Ishikawa (cell line): ENCODE results near the gene FHOD1.

Experiments used
- CEBPB ChIP-seq: IDR thresholded peaks from 2 replicates; pipeline ENCODE4 v1.6.1; 2012
- FOXM1 ChIP-seq: IDR thresholded peaks from 2 replicates; pipeline ENCODE4 v1.6.1; 2012; ENCODE audit warnings: low read depth, borderline replicate concordance
- RAD21 ChIP-seq: IDR thresholded peaks from 2 replicates; pipeline ENCODE4 v1.6.1; 2012; ENCODE audit warnings: low read depth
- TAF1 ChIP-seq: IDR thresholded peaks from 2 replicates; pipeline ENCODE4 v1.6.1; 2012; ENCODE audit warnings: low read depth, mild to moderate bottlenecking
- YY1 ChIP-seq: IDR thresholded peaks from 2 replicates; pipeline ENCODE4 v1.6.1; 2012; ENCODE audit warnings: low read depth
- TF ChIP-seq, protein P1 (sequence below): IDR thresholded peaks from 2 replicates; pipeline ENCODE4 v1.6.1; 2012; ENCODE audit warnings: low read depth, mild to moderate bottlenecking

DNA sequence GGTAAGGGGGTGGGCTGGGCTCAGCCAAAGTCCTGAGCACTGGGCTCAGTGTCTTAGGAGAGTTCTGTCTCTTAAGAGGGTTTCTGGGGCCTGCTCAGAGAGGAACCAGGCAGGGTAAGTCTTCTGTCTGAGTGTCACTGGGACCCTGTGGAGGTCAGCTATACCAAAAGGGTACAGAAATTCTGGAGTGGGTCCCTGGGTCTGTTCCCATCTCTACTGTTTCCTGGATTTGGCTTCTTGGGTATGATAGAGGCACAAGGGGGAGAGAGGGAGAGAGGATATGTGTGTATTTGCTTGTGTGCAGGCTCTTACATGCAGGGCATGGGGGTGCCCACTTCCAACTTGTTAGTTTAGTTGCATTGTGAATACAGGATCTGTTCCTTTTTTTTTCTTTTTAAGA is 53.7 kb downstream of the FHOD1 start:
- TF ChIP-seq CEBPB (no peak), RAD21 (no peak), FOXM1 (no peak), YY1 (no peak), TAF1 (no peak)
- TF ChIP-seq, protein P1, sequence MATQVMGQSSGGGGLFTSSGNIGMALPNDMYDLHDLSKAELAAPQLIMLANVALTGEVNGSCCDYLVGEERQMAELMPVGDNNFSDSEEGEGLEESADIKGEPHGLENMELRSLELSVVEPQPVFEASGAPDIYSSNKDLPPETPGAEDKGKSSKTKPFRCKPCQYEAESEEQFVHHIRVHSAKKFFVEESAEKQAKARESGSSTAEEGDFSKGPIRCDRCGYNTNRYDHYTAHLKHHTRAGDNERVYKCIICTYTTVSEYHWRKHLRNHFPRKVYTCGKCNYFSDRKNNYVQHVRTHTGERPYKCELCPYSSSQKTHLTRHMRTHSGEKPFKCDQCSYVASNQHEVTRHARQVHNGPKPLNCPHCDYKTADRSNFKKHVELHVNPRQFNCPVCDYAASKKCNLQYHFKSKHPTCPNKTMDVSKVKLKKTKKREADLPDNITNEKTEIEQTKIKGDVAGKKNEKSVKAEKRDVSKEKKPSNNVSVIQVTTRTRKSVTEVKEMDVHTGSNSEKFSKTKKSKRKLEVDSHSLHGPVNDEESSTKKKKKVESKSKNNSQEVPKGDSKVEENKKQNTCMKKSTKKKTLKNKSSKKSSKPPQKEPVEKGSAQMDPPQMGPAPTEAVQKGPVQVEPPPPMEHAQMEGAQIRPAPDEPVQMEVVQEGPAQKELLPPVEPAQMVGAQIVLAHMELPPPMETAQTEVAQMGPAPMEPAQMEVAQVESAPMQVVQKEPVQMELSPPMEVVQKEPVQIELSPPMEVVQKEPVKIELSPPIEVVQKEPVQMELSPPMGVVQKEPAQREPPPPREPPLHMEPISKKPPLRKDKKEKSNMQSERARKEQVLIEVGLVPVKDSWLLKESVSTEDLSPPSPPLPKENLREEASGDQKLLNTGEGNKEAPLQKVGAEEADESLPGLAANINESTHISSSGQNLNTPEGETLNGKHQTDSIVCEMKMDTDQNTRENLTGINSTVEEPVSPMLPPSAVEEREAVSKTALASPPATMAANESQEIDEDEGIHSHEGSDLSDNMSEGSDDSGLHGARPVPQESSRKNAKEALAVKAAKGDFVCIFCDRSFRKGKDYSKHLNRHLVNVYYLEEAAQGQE = no peak
